ENCODE data around the gene KRT33B. TPM values are rescaled to one million over a fixed set of nuclear protein-coding genes. Genes with fewer than 3 reads are reported as not detected.

Gene KRT33B
- total RNA-seq, 1 donor from 2014 or later: not detected

GRCh38 chr17:41407226-41407625 is 37.6 kb upstream of the KRT33B start:
- DNase-seq (ENCODE audit: extremely low spot score, unreplicated experiment): no peak
- Mint-ChIP-seq H3K4me1 (ENCODE audit: unreplicated experiment) (peaks cover 26% of the 10 kb centered on the region), H3K27me3 (ENCODE audit: unreplicated experiment) (peaks cover 2% of the 10 kb centered on the region), H3K4me3 (ENCODE audit: unreplicated experiment) (no peak overlapping the region), H3K27ac (ENCODE audit: unreplicated experiment) (no peak overlapping the region), H3K36me3 (ENCODE audit: unreplicated experiment) (no peaks in the 10 kb centered on the region), H3K9me3 (ENCODE audit: unreplicated experiment) (no peaks in the 10 kb centered on the region)
- TF ChIP-seq, protein P1, sequence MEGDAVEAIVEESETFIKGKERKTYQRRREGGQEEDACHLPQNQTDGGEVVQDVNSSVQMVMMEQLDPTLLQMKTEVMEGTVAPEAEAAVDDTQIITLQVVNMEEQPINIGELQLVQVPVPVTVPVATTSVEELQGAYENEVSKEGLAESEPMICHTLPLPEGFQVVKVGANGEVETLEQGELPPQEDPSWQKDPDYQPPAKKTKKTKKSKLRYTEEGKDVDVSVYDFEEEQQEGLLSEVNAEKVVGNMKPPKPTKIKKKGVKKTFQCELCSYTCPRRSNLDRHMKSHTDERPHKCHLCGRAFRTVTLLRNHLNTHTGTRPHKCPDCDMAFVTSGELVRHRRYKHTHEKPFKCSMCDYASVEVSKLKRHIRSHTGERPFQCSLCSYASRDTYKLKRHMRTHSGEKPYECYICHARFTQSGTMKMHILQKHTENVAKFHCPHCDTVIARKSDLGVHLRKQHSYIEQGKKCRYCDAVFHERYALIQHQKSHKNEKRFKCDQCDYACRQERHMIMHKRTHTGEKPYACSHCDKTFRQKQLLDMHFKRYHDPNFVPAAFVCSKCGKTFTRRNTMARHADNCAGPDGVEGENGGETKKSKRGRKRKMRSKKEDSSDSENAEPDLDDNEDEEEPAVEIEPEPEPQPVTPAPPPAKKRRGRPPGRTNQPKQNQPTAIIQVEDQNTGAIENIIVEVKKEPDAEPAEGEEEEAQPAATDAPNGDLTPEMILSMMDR (IDR thresholded peaks at IDR 0.05): no peak

DNA sequence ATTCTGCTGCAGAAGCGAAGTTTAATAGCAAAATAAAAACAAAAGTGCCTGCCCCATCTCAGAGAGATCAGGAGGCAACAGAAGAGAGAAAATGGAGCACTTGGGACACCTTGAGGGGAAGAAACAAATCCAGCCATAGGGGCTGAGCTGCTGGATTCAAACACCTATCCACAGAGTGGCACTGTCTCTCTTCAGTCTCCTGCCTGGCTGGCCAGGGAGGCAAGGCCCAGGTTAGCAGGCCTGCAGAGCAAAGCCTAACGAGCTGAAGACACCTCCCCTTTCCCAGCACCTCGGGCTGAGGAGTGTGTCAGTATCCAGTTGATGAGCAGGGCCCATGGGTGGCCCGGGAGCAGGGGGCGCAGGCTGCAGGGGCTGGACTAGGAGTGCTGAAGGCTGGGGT is 36.6 kb upstream of the KRT33B start:
- H3K4me3 Mint-ChIP-seq (ENCODE audit: unreplicated experiment): no peak overlapping the region
- no peak overlapping the region for H3K27ac Mint-ChIP-seq (ENCODE audit: unreplicated experiment)
- H3K4me1 Mint-ChIP-seq (ENCODE audit: unreplicated experiment): peaks cover 28% of the 10 kb centered on the region
- TF ChIP-seq, protein P1 (IDR thresholded peaks at IDR 0.05): no peak
- peaks cover 2% of the 10 kb centered on the region for H3K27me3 Mint-ChIP-seq (ENCODE audit: unreplicated experiment)
- DNase-seq (ENCODE audit: extremely low spot score, unreplicated experiment): no peak
- H3K9me3 Mint-ChIP-seq (ENCODE audit: unreplicated experiment): no peaks in the 10 kb centered on the region
- H3K36me3 Mint-ChIP-seq (ENCODE audit: unreplicated experiment): no peaks in the 10 kb centered on the region

DNA sequence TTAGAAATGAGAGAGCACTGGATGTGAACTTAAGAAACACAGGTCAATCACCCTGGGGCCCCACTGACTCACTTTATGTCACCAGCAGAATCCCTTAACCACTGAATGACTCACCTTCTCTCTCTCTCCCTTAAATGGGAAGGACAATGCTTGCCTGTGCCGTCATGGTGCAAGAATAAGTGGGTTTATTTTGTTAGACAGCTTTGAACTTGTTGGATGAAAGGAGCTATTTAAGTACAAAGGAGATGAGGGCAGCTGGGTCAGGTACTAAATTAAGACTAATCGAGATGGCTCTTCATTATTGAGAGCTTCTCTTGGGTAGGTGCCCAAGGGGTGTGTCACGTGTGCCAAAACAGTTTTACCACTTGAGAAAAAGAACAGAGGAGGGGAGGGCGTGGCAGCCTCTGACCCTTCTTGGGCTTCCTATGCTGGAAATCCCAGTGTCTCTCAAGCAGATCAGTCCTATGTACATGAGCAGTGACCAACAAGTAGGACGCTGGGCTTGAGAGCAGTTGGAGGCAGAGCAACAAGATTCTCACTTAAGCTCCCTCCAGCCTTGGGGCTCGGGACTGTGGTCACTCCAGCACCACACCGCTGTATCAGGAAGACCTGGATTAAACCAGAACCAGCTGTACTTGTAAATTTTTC is 34.5 kb upstream of the KRT33B start:
- H3K36me3 Mint-ChIP-seq (ENCODE audit: unreplicated experiment): no peaks in the 10 kb centered on the region
- H3K4me3 Mint-ChIP-seq (ENCODE audit: unreplicated experiment): no peak overlapping the region
- H3K9me3 Mint-ChIP-seq (ENCODE audit: unreplicated experiment): no peaks in the 10 kb centered on the region
- H3K4me1 Mint-ChIP-seq (ENCODE audit: unreplicated experiment): peaks cover 28% of the 10 kb centered on the region
- DNase-seq (ENCODE audit: extremely low spot score, unreplicated experiment): no peak
- TF ChIP-seq, protein P1 (IDR thresholded peaks at IDR 0.05): no peak
- no peaks in the 10 kb centered on the region for H3K27me3 Mint-ChIP-seq (ENCODE audit: unreplicated experiment)
- peak overlapping the region; percentile 56 for H3K27ac Mint-ChIP-seq (ENCODE audit: unreplicated experiment)

DNA sequence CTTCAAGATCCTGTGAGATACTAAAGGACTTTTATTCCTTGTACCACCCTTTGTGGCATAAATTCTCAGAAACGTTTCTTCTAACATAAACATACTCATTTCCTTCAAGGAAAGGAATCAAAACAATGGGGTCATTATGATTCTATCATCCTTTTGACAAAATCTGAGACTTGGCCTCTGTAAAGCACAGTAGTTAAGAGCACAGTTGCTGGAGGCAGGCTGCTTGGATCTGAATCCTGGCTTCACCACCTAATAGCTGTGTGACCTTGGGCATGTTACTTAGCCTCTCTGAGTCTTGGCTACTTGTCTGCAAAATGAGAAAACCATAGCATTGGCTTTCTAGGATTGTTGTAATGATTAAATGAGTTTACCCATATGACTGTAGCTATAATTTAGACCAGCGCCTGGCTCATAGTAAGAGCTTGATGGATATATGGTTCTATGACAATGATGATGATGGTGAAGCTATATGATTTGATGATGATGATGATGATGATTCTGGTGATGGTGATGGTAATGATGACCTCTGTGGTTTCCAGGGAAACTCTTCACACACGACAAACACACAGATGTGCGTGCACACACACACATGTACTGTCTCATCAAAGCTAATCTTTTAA is 33.9 kb upstream of the KRT33B start:
- H3K27ac Mint-ChIP-seq (ENCODE audit: unreplicated experiment): no peak overlapping the region
- no peak overlapping the region for H3K4me3 Mint-ChIP-seq (ENCODE audit: unreplicated experiment)
- TF ChIP-seq, protein P1 (IDR thresholded peaks at IDR 0.05): no peak
- no peaks in the 10 kb centered on the region for H3K9me3 Mint-ChIP-seq (ENCODE audit: unreplicated experiment)
- no peaks in the 10 kb centered on the region for H3K36me3 Mint-ChIP-seq (ENCODE audit: unreplicated experiment)
- no peaks in the 10 kb centered on the region for H3K27me3 Mint-ChIP-seq (ENCODE audit: unreplicated experiment)
- H3K4me1 Mint-ChIP-seq (ENCODE audit: unreplicated experiment): peaks cover 28% of the 10 kb centered on the region
- DNase-seq (ENCODE audit: extremely low spot score, unreplicated experiment): no peak

GRCh38 chr17:41402161-41402560 is 32.5 kb upstream of the KRT33B start:
- no peaks in the 10 kb centered on the region for H3K9me3 Mint-ChIP-seq (ENCODE audit: unreplicated experiment)
- H3K4me1 Mint-ChIP-seq (ENCODE audit: unreplicated experiment): peaks cover 28% of the 10 kb centered on the region
- H3K4me3 Mint-ChIP-seq (ENCODE audit: unreplicated experiment): no peak overlapping the region
- no peaks in the 10 kb centered on the region for H3K36me3 Mint-ChIP-seq (ENCODE audit: unreplicated experiment)
- no peak for DNase-seq (ENCODE audit: extremely low spot score, unreplicated experiment)
- H3K27me3 Mint-ChIP-seq (ENCODE audit: unreplicated experiment): no peaks in the 10 kb centered on the region
- H3K27ac Mint-ChIP-seq (ENCODE audit: unreplicated experiment): peak overlapping the region; percentile 2
- TF ChIP-seq, protein P1 (IDR thresholded peaks at IDR 0.05): no peak
